Activated naive CD4-positive, alpha-beta T cell treated with anti-CD3 and anti-CD28 coated beads, Interleukin-2, amount 50 U/mL, for 24 hours (primary cell): Measurements from ENCODE around the gene SMIM12.

ENCODE experiments used
- H3K27ac Mint-ChIP-seq: one replicate; pipeline ENCODE4 v1.8.0; 2021; ENCODE audit warnings: mild to moderate bottlenecking, mixed read lengths
- H3K27me3 Mint-ChIP-seq: one replicate; pipeline ENCODE4 v1.8.0; 2021; ENCODE audit warnings: mixed read lengths
- H3K36me3 Mint-ChIP-seq: one replicate; pipeline ENCODE4 v1.8.0; 2021; ENCODE audit warnings: mixed read lengths
- H3K4me1 Mint-ChIP-seq: one replicate; pipeline ENCODE4 v1.8.0; 2021; ENCODE audit warnings: mixed read lengths
- H3K4me3 Mint-ChIP-seq: one replicate; pipeline ENCODE4 v1.8.0; 2021; ENCODE audit warnings: mild to moderate bottlenecking, mixed read lengths
- H3K9me3 Mint-ChIP-seq: one replicate; pipeline ENCODE4 v1.8.0; 2021; ENCODE audit warnings: mixed read lengths

Gene SMIM12

GRCh38 chr1:34885405-34886247 is 26.1 kb upstream of the SMIM12 start:
- Mint-ChIP-seq H3K4me1 (no peaks in the 10 kb centered on the region), H3K4me3 (peak overlapping the region; percentile 47), H3K9me3 (no peaks in the 10 kb centered on the region), H3K27ac (no peak overlapping the region), H3K36me3 (no peaks in the 10 kb centered on the region), H3K27me3 (peaks cover 30% of the 10 kb centered on the region)

DNA sequence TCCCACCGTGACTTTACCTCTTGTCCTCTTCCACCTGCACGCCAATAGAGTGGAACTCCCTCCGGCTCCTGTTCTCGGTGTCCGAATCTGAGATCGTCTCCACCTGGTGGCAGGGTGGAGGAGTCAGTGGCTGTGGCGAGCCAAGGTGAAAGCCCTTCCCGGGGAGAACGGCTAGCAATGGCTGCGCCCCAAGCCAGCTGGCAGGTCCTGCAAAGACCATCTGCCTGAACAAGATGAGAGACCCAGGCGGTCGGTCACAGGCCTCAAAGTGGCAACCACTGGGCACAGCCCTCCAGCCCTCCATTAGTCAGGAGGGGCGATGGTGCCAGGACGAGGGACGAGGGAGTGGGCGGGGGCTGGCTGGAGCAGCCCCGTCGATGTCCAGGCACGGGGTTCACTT is 25.4 kb upstream of the SMIM12 start:
- Mint-ChIP-seq H3K27ac (no peak overlapping the region), H3K9me3 (no peaks in the 10 kb centered on the region), H3K36me3 (no peaks in the 10 kb centered on the region), H3K4me3 (peak overlapping the region; percentile 71), H3K4me1 (no peaks in the 10 kb centered on the region), H3K27me3 (peaks cover 31% of the 10 kb centered on the region)

GRCh38 chr1:34884536-34884935 is 25.0 kb upstream of the SMIM12 start:
- Mint-ChIP-seq H3K27me3 (peaks cover 30% of the 10 kb centered on the region), H3K27ac (no peak overlapping the region), H3K4me1 (no peaks in the 10 kb centered on the region), H3K36me3 (no peaks in the 10 kb centered on the region), H3K4me3 (peak overlapping the region; percentile 71), H3K9me3 (no peaks in the 10 kb centered on the region)

GRCh38 chr1:34879230-34879629 is 19.7 kb upstream of the SMIM12 start:
- H3K27me3 Mint-ChIP-seq = peaks cover 30% of the 10 kb centered on the region
- no peaks in the 10 kb centered on the region for H3K9me3 Mint-ChIP-seq
- H3K36me3 Mint-ChIP-seq = no peaks in the 10 kb centered on the region
- no peak overlapping the region for H3K27ac Mint-ChIP-seq
- no peak overlapping the region for H3K4me3 Mint-ChIP-seq
- no peaks in the 10 kb centered on the region for H3K4me1 Mint-ChIP-seq

DNA sequence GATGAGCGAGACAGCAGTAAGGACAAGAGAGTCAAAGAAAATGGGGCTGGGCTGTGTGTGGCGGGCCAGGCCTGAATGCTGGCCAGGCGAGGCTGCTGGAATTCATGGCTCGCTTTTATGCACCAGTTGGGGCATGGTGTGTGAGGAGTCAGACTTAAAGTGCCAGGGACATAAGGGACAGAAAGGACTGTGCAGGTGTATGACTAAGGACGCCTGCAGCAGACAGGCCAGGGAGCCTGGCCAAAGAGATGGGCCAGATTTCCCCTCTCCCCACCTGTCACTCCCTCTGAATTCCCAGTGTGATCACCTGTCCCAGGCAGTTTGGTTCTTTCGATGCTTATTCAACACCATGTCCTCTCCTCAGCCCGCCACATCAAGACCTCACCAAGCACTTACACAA is 16.9 kb upstream of the SMIM12 start:
- H3K36me3 Mint-ChIP-seq = no peaks in the 10 kb centered on the region
- no peak overlapping the region for H3K4me3 Mint-ChIP-seq
- no peak overlapping the region for H3K27ac Mint-ChIP-seq
- H3K27me3 Mint-ChIP-seq = peaks cover 29% of the 10 kb centered on the region
- peaks cover 4% of the 10 kb centered on the region for H3K4me1 Mint-ChIP-seq
- no peaks in the 10 kb centered on the region for H3K9me3 Mint-ChIP-seq

DNA sequence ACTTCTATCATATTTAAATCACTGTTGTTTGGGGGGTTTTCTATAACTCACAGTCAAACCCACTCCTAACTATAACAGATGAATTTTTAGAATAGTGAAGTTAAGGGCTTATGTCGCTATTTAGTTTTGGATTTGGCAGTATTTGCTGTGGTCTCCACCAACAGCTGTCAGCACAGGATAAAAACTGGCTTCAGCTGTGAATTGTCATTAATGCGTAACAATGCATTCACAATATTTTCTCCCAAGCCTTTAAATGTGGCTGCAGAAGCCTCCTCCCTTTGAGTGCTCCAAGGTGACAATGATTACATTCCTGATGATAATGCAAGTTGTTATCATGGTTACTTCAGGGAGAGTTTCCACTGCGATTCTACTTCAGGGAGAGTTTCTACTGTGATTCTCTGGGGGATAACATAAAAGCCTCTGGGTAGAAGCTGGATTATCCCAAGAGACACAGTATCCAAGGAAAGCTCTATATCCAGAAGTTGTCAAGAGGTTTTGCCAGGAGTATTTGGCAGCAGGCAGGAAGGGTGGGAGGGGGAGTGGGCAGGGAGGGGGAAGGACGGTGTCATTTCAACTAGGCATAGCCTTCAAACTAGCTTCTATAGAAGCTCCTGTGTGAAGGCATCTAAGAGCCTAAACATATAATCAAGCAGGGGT is 14.9 kb upstream of the SMIM12 start:
- Mint-ChIP-seq H3K4me1 (peaks cover 10% of the 10 kb centered on the region), H3K9me3 (no peaks in the 10 kb centered on the region), H3K4me3 (no peak overlapping the region), H3K27ac (no peak overlapping the region), H3K27me3 (peaks cover 27% of the 10 kb centered on the region), H3K36me3 (no peaks in the 10 kb centered on the region)

DNA sequence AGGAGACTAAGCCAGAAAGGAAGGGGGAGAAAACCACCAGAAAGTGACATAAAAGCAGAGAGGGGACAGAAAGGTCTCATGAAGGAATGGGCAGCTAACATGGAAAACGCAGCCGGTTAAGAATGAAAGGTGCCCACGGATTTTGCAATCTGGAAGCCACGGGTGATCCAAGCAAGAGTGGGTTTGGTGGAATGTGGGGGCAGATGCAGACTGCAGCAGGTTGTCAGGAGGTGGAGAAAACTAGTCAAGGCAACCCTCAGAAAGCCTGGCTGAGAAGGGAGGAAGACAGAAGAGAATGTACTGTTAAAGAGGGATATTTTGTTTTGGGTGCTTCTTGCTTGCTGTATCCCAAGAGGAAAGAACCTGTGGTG is 12.6 kb upstream of the SMIM12 start:
- Mint-ChIP-seq H3K36me3 (no peaks in the 10 kb centered on the region), H3K4me1 (peaks cover 21% of the 10 kb centered on the region), H3K27me3 (peaks cover 20% of the 10 kb centered on the region), H3K4me3 (no peak overlapping the region), H3K9me3 (no peaks in the 10 kb centered on the region), H3K27ac (no peak overlapping the region)

- H3K27me3 Mint-ChIP-seq = peaks cover 15% of the 10 kb centered on the region
- H3K27ac Mint-ChIP-seq = no peak overlapping the region
- no peak overlapping the region for H3K4me3 Mint-ChIP-seq
- H3K36me3 Mint-ChIP-seq = no peaks in the 10 kb centered on the region
- peaks cover 21% of the 10 kb centered on the region for H3K4me1 Mint-ChIP-seq
- H3K9me3 Mint-ChIP-seq = no peaks in the 10 kb centered on the region
These were observed 12.0 kb upstream of the SMIM12 start for GRCh38 chr1:34871443-34872132.

DNA sequence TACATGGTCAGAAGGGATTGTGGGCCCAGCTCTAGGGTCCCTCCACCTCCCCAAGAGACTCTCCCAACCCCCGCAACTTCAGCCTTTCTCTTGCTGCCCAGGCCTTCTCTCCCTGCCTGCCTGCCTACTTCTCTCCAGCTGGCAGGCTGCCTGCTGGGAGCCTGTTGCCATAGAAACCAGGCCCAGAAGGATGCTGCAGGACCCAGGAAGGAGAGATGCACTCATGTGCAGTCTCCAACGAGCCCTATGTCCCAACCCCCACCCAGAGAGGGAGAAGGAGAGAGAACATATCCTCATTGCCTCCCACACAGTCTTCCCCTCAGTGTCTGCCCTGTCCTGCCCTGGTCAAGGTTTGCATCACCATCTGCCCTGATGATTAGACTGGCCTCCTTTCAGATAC is 10.8 kb upstream of the SMIM12 start:
- no peak overlapping the region for H3K4me3 Mint-ChIP-seq

DNA sequence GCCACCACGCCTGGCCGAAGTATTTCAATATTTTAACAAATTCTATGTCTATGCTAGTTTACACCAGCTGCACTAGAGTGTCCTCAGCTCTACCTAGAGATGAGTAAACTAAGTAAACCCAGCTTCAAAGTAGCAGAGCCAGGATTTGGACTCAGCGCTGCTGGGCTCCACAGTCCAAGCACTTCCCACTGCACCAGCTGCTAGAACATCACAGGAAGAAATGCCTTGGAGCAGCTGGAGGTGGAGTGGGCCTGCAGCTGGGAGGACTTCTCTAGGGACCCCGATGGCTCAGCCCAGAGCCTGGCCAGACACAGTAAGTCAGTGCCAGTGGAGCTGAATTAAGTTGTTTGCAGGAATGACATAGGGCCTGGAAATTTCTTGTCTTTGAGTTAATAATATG is 10.2 kb upstream of the SMIM12 start:
- no peak overlapping the region for H3K4me3 Mint-ChIP-seq
- no peak overlapping the region for H3K27ac Mint-ChIP-seq
- H3K9me3 Mint-ChIP-seq = no peaks in the 10 kb centered on the region
- H3K36me3 Mint-ChIP-seq = no peaks in the 10 kb centered on the region
- H3K27me3 Mint-ChIP-seq = peaks cover 9% of the 10 kb centered on the region
- peaks cover 26% of the 10 kb centered on the region for H3K4me1 Mint-ChIP-seq

More for the DNA sequence above, 10.8 kb upstream of the SMIM12 start:
- Mint-ChIP-seq H3K27ac (no peak overlapping the region), H3K4me1 (peaks cover 21% of the 10 kb centered on the region), H3K36me3 (no peaks in the 10 kb centered on the region), H3K27me3 (peaks cover 11% of the 10 kb centered on the region), H3K9me3 (no peaks in the 10 kb centered on the region)

- H3K27ac Mint-ChIP-seq = no peak overlapping the region
- H3K36me3 Mint-ChIP-seq = no peaks in the 10 kb centered on the region
- H3K9me3 Mint-ChIP-seq = no peaks in the 10 kb centered on the region
- H3K4me3 Mint-ChIP-seq = no peak overlapping the region
- H3K4me1 Mint-ChIP-seq = peaks cover 39% of the 10 kb centered on the region
- H3K27me3 Mint-ChIP-seq = peaks cover 9% of the 10 kb centered on the region
These were observed 8.9 kb upstream of the SMIM12 start for GRCh38 chr1:34868230-34869049.

GRCh38 chr1:34867415-34867814 is 7.9 kb upstream of the SMIM12 start:
- Mint-ChIP-seq H3K27ac (peak overlapping the region; percentile 66), H3K9me3 (no peaks in the 10 kb centered on the region), H3K4me1 (peaks cover 49% of the 10 kb centered on the region), H3K4me3 (peak overlapping the region; percentile 64), H3K36me3 (no peaks in the 10 kb centered on the region), H3K27me3 (peaks cover 6% of the 10 kb centered on the region)

GRCh38 chr1:34866762-34867109 is 7.2 kb upstream of the SMIM12 start:
- Mint-ChIP-seq H3K4me1 (peaks cover 50% of the 10 kb centered on the region), H3K4me3 (peak overlapping the region; percentile 87), H3K27me3 (no peaks in the 10 kb centered on the region), H3K27ac (no peak overlapping the region), H3K9me3 (no peaks in the 10 kb centered on the region), H3K36me3 (no peaks in the 10 kb centered on the region)

DNA sequence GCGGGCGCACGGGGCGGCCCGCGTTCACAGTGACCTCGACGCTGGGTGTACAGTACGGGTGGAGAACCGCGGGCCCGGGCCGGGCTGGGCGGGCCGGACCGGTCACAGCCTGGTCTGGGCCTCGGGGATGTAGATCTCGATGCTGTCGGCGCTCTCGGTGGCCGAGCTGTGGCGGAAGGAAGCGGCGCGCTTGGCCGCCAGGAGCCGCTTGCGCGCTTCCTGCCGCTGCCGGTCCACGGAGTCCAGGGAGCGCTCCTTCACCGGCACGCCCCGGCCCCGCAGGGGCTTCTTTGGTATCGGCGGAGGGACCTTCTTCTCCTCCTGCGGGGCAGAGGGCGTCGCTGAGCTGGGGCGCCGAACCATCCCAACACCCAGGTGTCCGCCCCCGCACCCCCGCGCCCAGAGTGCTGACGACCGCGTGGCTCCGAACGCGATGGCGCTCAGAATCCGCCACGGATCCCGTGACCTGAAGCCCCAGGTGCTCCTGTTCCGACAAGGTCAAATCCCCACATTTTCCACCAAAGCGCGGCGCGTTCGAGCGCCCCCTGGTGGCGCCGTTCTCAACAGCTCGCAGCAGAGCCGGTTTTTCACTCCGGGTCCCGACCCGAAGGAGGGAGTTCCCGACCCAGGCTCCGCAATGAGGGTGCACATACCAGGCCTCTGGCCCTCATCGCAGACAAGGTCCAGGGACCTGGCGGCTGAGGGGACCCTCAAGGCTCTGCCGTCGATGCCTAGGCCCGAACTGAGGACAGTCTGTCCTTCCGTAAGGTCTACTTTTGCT is 6.6 kb upstream of the SMIM12 start:
- Mint-ChIP-seq H3K4me3 (peak overlapping the region; percentile 87), H3K27ac (peak overlapping the region; percentile 92), H3K27me3 (no peaks in the 10 kb centered on the region), H3K36me3 (no peaks in the 10 kb centered on the region), H3K9me3 (no peaks in the 10 kb centered on the region), H3K4me1 (peaks cover 45% of the 10 kb centered on the region)

DNA sequence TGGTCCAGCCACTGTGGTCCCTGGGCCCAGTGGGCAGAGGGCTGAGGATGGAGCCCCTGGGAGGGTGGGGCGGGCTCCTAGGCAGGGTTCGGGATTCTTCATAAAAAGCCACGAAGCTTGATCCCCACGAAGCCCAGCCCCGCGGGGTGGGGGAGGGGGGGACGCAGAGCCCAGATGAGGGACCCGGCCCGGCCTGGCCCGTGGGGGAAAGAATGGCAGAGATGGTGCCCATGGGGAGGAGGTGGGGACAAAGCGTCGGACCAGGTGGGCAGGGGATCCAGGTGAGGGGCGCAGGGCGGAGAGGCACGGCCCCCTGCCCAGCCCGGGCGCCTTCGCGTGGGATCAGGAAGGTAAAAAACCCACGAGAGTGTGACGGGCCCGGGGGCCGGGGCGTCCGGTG is 6.0 kb upstream of the SMIM12 start:
- Mint-ChIP-seq H3K27me3 (no peaks in the 10 kb centered on the region), H3K4me1 (peaks cover 45% of the 10 kb centered on the region)

More for the DNA sequence above, 6.0 kb upstream of the SMIM12 start:
- Mint-ChIP-seq H3K4me3 (peak overlapping the region; percentile 42), H3K36me3 (no peaks in the 10 kb centered on the region), H3K27ac (peak overlapping the region; percentile 80), H3K9me3 (no peaks in the 10 kb centered on the region)
